ENCODE results near the gene CFAP57.

GRCh38 chr1:43135857-43136781 is 36.0 kb upstream of the CFAP57 start:
- TF ChIP-seq POLR2A (IDR thresholded peaks at IDR 0.05; ENCODE audit: low read length): no peak
- no peak for TF ChIP-seq GATA1 (IDR thresholded peaks at IDR 0.05; ENCODE audit: low read depth, low read length)
